GM12878 (cell line): Measurements from ENCODE around the gene NAA60. TPM values are rescaled to one million over a fixed set of nuclear protein-coding genes. Genes with fewer than 3 reads are reported as not detected.

Experiments
- CHD1 ChIP-seq: IDR thresholded peaks from 2 replicates; pipeline ENCODE4 v1.6.1; 2012; ENCODE audit warnings: low read depth, low read length, improper control_type of control experiment
- CHD2 ChIP-seq: IDR thresholded peaks from 2 replicates; pipeline ENCODE4 v1.6.1; 2011; ENCODE audit warnings: low read depth, low read length, improper control_type of control experiment, borderline replicate concordance
- CREM ChIP-seq: IDR thresholded peaks from 2 replicates; pipeline ENCODE4 v1.6.1; 2014; ENCODE audit warnings: antibody characterized with exemption, low read depth
- CTCF ChIP-seq, 3 experiments: IDR thresholded peaks in 2 of 3; conservative IDR thresholded peaks in 1 of 3; 2 replicates each; pipeline ENCODE4 v1.5.1; 2011; ENCODE audit warnings: low read depth in 3 of 3, low read length in 3 of 3, mild to moderate bottlenecking in 3 of 3, control low read depth in 2 of 3, moderate library complexity in 2 of 3, inconsistent platforms in 1 of 3, mixed read lengths in 1 of 3; ENCODE audit not compliant: control insufficient read depth in 2 of 3, insufficient read depth in 1 of 3; ENCODE audit errors: extremely low read depth in 1 of 3
- IRF3 ChIP-seq: fragments of 450-650 bp; IDR thresholded peaks from 2 replicates; pipeline ENCODE4 v1.6.1; 2014; ENCODE audit warnings: mild to moderate bottlenecking
- IRF5 ChIP-seq: fragments of 450-650 bp; IDR thresholded peaks from 2 replicates; pipeline ENCODE4 v1.6.1; 2017; ENCODE audit warnings: borderline replicate concordance
- MAX ChIP-seq: IDR thresholded peaks from 2 replicates; pipeline ENCODE4 v1.6.1; 2012; ENCODE audit warnings: low read depth, low read length, improper control_type of control experiment
- MTA2 ChIP-seq: fragments of 450-650 bp; IDR thresholded peaks from 2 replicates; pipeline ENCODE4 v1.6.1; 2016; ENCODE audit warnings: low read depth, mild to moderate bottlenecking, moderate library complexity
- MYB ChIP-seq: fragments of 150-350 bp; IDR thresholded peaks from 2 replicates; pipeline ENCODE4 v1.6.1; 2014; ENCODE audit warnings: mild to moderate bottlenecking, low read depth, low read length, borderline replicate concordance
- NBN ChIP-seq: fragments of 450-650 bp; IDR thresholded peaks from 2 replicates; pipeline ENCODE4 v1.6.1; 2016
- NR2C1 ChIP-seq: fragments of 450-650 bp; IDR thresholded peaks from 2 replicates; pipeline ENCODE4 v1.6.1; 2017; ENCODE audit warnings: antibody characterized with exemption, mild to moderate bottlenecking, moderate library complexity
- NR2C2 ChIP-seq: IDR thresholded peaks from 2 replicates; pipeline ENCODE4 v1.6.1; 2011; ENCODE audit warnings: borderline replicate concordance, low read depth; ENCODE audit not compliant: control insufficient read depth, insufficient read length
- SP1 ChIP-seq: IDR thresholded peaks from one replicate; pipeline ENCODE4 v1.6.1; 2011; ENCODE audit warnings: low read depth, low read length
- TBL1XR1 ChIP-seq: IDR thresholded peaks from 2 replicates; pipeline ENCODE4 v1.6.1; 2012; ENCODE audit warnings: low read depth, low read length, improper control_type of control experiment
- TCF3 ChIP-seq: IDR thresholded peaks from 2 replicates; pipeline ENCODE4 v1.6.1; 2012; ENCODE audit warnings: low read depth, mild to moderate bottlenecking, low read length, borderline replicate concordance; ENCODE audit not compliant: insufficient read depth
- TCF7 ChIP-seq: IDR thresholded peaks from 2 replicates; pipeline ENCODE4 v1.6.1; 2014; ENCODE audit warnings: antibody characterized with exemption, borderline replicate concordance
- ZNF207 ChIP-seq: fragments of 450-650 bp; IDR thresholded peaks from 2 replicates; pipeline ENCODE4 v1.6.1; 2014; ENCODE audit warnings: antibody characterized with exemption, mild to moderate bottlenecking, borderline replicate concordance
- ZNF274 ChIP-seq: IDR thresholded peaks from one replicate; pipeline ENCODE4 v1.8.0; 2011; ENCODE audit not compliant: insufficient read length, insufficient read depth
- ZZZ3 ChIP-seq: IDR thresholded peaks from 2 replicates; pipeline ENCODE4 v1.6.1; 2011; ENCODE audit warnings: low read depth; ENCODE audit not compliant: control insufficient read depth, insufficient read length
- polyA plus RNA-seq, 11 experiments: library from polyadenylated mRNA; depleted of rRNA in 4 of 11; unstranded in 6 of 11; stranded (reverse) in 5 of 11; fragments of >200 nt; fragmentation: Nextera tagmentation in 4 of 11; fragmentation: Illumina TruSeq in 1 of 11; extraction: Ambion mirVana in 4 of 11; extraction: Trizol in 1 of 11; gene quantifications; 1 replicate in 1 of 11; 2 replicates in 10 of 11; pipeline versions ENCODE4 v1.2.1 to v1.2.3, GENCODE V29; 2011 to 2016; ENCODE audit warnings: inconsistent platforms in 2 of 11, missing spikeins in 2 of 11, low read depth in 1 of 11
- total RNA-seq, 4 experiments: library from RNA; depleted of rRNA in 3 of 4; stranded (reverse); fragments of >200 nt in 3 of 4; fragmentation: Illumina TruSeq in 1 of 4; extraction: Trizol in 1 of 4; gene quantifications; 2 replicates each; pipeline versions ENCODE4 v1.2.1 to v1.2.3, GENCODE V29; 2013 to 2021
- TF ChIP-seq, protein P1 (sequence below): IDR thresholded peaks from 2 replicates; pipeline ENCODE4 v1.6.1; 2012; ENCODE audit warnings: improper control_type of control experiment, low read depth, low read length; ENCODE audit not compliant: insufficient replicate concordance

The NAA60 gene
- total and polyA plus RNA-seq, 10 of the 15 experiments (the other 5 are each of a cell fraction or from before 2014, with no cell fraction given): 6.2 to 43.1 (median 34.6) TPM

DNA sequence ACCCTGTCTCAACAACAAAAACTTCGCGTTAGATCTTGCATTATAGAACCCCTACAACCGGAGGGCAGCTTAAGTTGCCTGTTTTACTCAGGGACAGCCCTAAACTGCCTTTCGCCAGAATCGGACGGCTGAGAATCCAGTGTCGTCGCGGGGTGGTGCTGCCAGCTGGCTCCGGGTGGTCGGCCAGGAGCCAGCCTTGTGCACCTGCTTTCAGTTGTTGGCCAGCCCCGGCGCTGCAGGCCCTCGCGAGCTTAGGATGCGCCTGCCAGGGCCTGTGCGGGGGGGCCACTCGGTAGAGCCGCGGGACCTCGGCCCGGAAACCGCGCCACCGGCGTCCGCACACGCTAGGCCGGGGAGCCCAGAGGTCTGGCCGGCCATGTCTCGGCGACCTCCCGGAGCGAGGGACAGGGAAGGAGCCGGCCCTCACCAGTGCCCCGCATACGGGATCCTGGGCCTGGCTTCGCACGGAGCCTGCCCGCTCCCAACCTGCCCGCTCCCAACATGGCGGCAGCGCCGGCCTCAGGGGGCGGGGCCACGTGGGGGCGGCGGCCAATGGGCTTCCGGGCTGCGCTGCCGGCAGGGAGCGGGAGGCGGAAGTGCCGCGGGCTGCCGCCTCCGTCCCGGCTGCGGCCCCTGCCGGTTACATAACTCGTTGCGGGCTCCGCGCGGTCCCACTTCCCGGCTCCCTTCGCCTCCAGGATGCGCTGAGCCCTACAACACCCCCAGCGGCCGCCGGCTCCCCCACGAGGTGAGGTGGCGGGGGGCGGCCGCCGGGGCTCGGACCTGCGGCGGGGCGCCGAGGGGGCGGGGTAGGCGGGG is 14.2 kb downstream of the NAA60 start (continued):
- TF ChIP-seq MAX (peak; percentile 78), NR2C2 (no peak), CHD1 (no peak), TCF7 (no peak), TCF3 (peak; percentile 95), IRF3 (no peak), TBL1XR1 (no peak), NR2C1 (peak; percentile 72), ZZZ3 (no peak), NBN (0 out of 2 replicates have a peak, but pooled peaks have one; percentile 18), SP1 (peak; percentile 76), ZNF207 (peak; percentile 72; the same call in 1 of the 2 replicates), MYB (no peak), CREM (no peak; the same call in 1 of the 2 replicates), IRF5 (no peak), MTA2 (no peak), ZNF274 (no peak), CTCF (IDR thresholded peaks at IDR 0.05 in 2 of 3, conservative IDR thresholded peaks at IDR 0.05 in 1 of 3; ENCODE audit: control insufficient read depth in 2 of 3, extremely low read depth in 1 of 3, insufficient read depth in 1 of 3, low read depth in 3 of 3, low read length in 3 of 3) (peak; percentile 46 to 71 (median 61)), CHD2 (peak; percentile 96)
- TF ChIP-seq, protein P1, sequence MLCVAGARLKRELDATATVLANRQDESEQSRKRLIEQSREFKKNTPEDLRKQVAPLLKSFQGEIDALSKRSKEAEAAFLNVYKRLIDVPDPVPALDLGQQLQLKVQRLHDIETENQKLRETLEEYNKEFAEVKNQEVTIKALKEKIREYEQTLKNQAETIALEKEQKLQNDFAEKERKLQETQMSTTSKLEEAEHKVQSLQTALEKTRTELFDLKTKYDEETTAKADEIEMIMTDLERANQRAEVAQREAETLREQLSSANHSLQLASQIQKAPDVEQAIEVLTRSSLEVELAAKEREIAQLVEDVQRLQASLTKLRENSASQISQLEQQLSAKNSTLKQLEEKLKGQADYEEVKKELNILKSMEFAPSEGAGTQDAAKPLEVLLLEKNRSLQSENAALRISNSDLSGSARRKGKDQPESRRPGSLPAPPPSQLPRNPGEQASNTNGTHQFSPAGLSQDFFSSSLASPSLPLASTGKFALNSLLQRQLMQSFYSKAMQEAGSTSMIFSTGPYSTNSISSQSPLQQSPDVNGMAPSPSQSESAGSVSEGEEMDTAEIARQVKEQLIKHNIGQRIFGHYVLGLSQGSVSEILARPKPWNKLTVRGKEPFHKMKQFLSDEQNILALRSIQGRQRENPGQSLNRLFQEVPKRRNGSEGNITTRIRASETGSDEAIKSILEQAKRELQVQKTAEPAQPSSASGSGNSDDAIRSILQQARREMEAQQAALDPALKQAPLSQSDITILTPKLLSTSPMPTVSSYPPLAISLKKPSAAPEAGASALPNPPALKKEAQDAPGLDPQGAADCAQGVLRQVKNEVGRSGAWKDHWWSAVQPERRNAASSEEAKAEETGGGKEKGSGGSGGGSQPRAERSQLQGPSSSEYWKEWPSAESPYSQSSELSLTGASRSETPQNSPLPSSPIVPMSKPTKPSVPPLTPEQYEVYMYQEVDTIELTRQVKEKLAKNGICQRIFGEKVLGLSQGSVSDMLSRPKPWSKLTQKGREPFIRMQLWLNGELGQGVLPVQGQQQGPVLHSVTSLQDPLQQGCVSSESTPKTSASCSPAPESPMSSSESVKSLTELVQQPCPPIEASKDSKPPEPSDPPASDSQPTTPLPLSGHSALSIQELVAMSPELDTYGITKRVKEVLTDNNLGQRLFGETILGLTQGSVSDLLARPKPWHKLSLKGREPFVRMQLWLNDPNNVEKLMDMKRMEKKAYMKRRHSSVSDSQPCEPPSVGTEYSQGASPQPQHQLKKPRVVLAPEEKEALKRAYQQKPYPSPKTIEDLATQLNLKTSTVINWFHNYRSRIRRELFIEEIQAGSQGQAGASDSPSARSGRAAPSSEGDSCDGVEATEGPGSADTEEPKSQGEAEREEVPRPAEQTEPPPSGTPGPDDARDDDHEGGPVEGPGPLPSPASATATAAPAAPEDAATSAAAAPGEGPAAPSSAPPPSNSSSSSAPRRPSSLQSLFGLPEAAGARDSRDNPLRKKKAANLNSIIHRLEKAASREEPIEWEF: no peak
